HCT116 (cell line): ENCODE results near the gene KIF21B. TPM values are rescaled to one million over a fixed set of nuclear protein-coding genes. Genes with fewer than 3 reads are reported as not detected.

Experiments
- ATAC-seq: fragments of 200-7000 bp; cut with Tn5 transposase; 2 replicates; pipeline ENCODE4 v1.9.1; 2020; ENCODE audit warnings: mild to moderate bottlenecking, moderate library complexity
- BruUV-seq: library from RNA; stranded (reverse); fragments of 400-500 nt; replicated peaks from 2 replicates; lab custom pipeline; 2021; lab: Mats Ljungman, UMichigan
- CTCF ChIA-PET: fragments of 300-600 bp; sonication (Branson Sonifier 250); formaldehyde crosslinking; loops from one replicate; lab custom pipeline; 2021; ENCODE audit warnings: antibody characterized with exemption; lab: Charles Lee
- POLR2A ChIA-PET: fragments of 300-600, 350-600 bp; sonication (Branson Sonifier 250); formaldehyde crosslinking; loops from one replicate; lab custom pipeline; 2021; ENCODE audit warnings: antibody characterized with exemption; lab: Charles Lee
- RAD21 ChIA-PET, 2 experiments: fragments of 300-600 bp; sonication (Branson Sonifier 250); formaldehyde crosslinking; loops; one replicate each; lab custom pipeline; 2023; ENCODE audit warnings: low total read pairs in 2 of 2; ENCODE audit not compliant: uncharacterized antibody in 2 of 2, unreplicated experiment in 2 of 2, low non-redundant PET in 1 of 2; lab: Charles Lee
- DNase-seq: peaks from one replicate; pipeline ENCODE4 v3.0.0-alpha.2; 2010; ENCODE audit warnings: low read depth, low spot score
- H2AFZ ChIP-seq: fragments of 200-600 bp; shearing (Covaris generic), sonication (generic); 2 replicates; pipeline ENCODE4 v1.6.1; 2017; ENCODE audit warnings: low read depth, mixed run types, mixed read lengths, antibody characterized with exemption, low read length; ENCODE audit not compliant: poor library complexity, severe bottlenecking
- H3K27ac ChIP-seq: 2 replicates; pipeline ENCODE4 v1.5.1; 2012; ENCODE audit warnings: low read depth, low read length
- H3K27me3 ChIP-seq: fragments of 200-600 bp; sonication (generic); 2 replicates; pipeline ENCODE4 v1.6.1; 2016; ENCODE audit warnings: mixed run types, low read length, mixed read lengths; ENCODE audit not compliant: insufficient read depth
- H3K36me3 ChIP-seq, 2 experiments: fragments of 200-500 bp in 1 of 2; fragments of 200-600 bp in 1 of 2; sonication (Bioruptor generic) in 1 of 2; sonication (generic) in 1 of 2; 2 replicates each; pipeline versions ENCODE4 v1.5.1 to v1.6.1; 2014 to 2016; ENCODE audit warnings: low read length in 2 of 2, inconsistent platforms in 1 of 2, mixed read lengths in 1 of 2, mixed run types in 1 of 2; ENCODE audit not compliant: insufficient read depth in 2 of 2, control insufficient read depth in 1 of 2
- H3K4me1 ChIP-seq, 2 experiments: fragments of 200-600 bp in 1 of 2; sonication (generic) in 1 of 2; 2 replicates each; pipeline versions ENCODE4 v1.5.1 to v1.6.1; 2012 to 2017; ENCODE audit warnings: low read length in 2 of 2, inconsistent platforms in 1 of 2, mild to moderate bottlenecking in 1 of 2, mixed read lengths in 1 of 2, mixed run types in 1 of 2, moderate library complexity in 1 of 2; ENCODE audit not compliant: insufficient read depth in 2 of 2, control insufficient read depth in 1 of 2
- H3K4me2 ChIP-seq: fragments of 200-600 bp; sonication (generic); 2 replicates; pipeline ENCODE4 v1.6.1; 2017; ENCODE audit warnings: mixed run types, low read length, mixed read lengths
- H3K4me3 ChIP-seq, 2 experiments: fragments of 200-600 bp in 1 of 2; sonication (generic) in 1 of 2; replicated peaks in 1 of 2; 2 replicates each; pipeline ENCODE4 v1.5.1; 2011 to 2016; ENCODE audit warnings: low read length in 2 of 2, control low read depth in 1 of 2, low read depth in 1 of 2, mild to moderate bottlenecking in 1 of 2, mixed read lengths in 1 of 2, mixed run types in 1 of 2
- H3K79me2 ChIP-seq: fragments of 200-600 bp; sonication (generic); 2 replicates; pipeline ENCODE4 v1.6.1; 2017; ENCODE audit warnings: mild to moderate bottlenecking, mixed run types, low read length, moderate library complexity, mixed read lengths; ENCODE audit not compliant: insufficient read depth
- H3K9ac ChIP-seq: fragments of 200-600 bp; sonication (generic); 2 replicates; pipeline ENCODE4 v1.6.1; 2016; ENCODE audit warnings: low read length, mixed read lengths
- H3K9me2 ChIP-seq: fragments of 200-600 bp; sonication (generic), shearing (Covaris generic); 2 replicates; pipeline ENCODE4 v1.6.1; 2017; ENCODE audit warnings: mixed run types, mild to moderate bottlenecking, moderate library complexity; ENCODE audit not compliant: insufficient read depth
- H3K9me3 ChIP-seq, 2 experiments: fragments of 200-500 bp in 1 of 2; fragments of 200-600 bp in 1 of 2; sonication (Bioruptor generic) in 1 of 2; sonication (generic) in 1 of 2; 2 replicates each; pipeline ENCODE4 v1.6.1; 2014 to 2017; ENCODE audit warnings: low read length in 2 of 2, mixed read lengths in 2 of 2, inconsistent platforms in 1 of 2, low read depth in 1 of 2, mild to moderate bottlenecking in 1 of 2, mixed run types in 1 of 2, moderate library complexity in 1 of 2; ENCODE audit not compliant: control insufficient read depth in 1 of 2, insufficient read depth in 1 of 2
- H4K20me1 ChIP-seq: fragments of 200-600 bp; sonication (generic), shearing (Covaris generic); 2 replicates; pipeline ENCODE4 v1.6.1; 2017; ENCODE audit warnings: mixed run types, mild to moderate bottlenecking, moderate library complexity; ENCODE audit not compliant: insufficient read depth
- EGR1 ChIP-seq: IDR thresholded peaks from 2 replicates; pipeline ENCODE4 v1.6.1; 2012; ENCODE audit warnings: low read depth
- ELF1 ChIP-seq: IDR thresholded peaks from 2 replicates; pipeline ENCODE4 v1.6.1; 2012; ENCODE audit warnings: low read depth, borderline replicate concordance
- EZH2phosphoT487 ChIP-seq: fragments of 200-600 bp; IDR thresholded peaks from 2 replicates; pipeline ENCODE4 v1.6.1; 2018; ENCODE audit warnings: antibody characterized with exemption, borderline replicate concordance
- FOSL1 ChIP-seq: IDR thresholded peaks from 2 replicates; pipeline ENCODE4 v1.6.1; 2012; ENCODE audit warnings: low read depth
- RAD21 ChIP-seq: IDR thresholded peaks from 2 replicates; pipeline ENCODE4 v1.6.1; 2012; ENCODE audit warnings: low read depth, mild to moderate bottlenecking
- SP1 ChIP-seq: IDR thresholded peaks from 2 replicates; pipeline ENCODE4 v1.6.1; 2012; ENCODE audit warnings: low read depth
- TCF7L2 ChIP-seq: IDR thresholded peaks from 2 replicates; pipeline ENCODE4 v1.7.0; 2011; ENCODE audit warnings: borderline replicate concordance, inconsistent platforms; ENCODE audit not compliant: insufficient read depth, insufficient read length; ENCODE audit errors: extremely low read depth
- YY1 ChIP-seq: IDR thresholded peaks from 2 replicates; pipeline ENCODE4 v1.6.1; 2011; ENCODE audit warnings: low read length, low read depth, moderate library complexity, mild to moderate bottlenecking; ENCODE audit not compliant: insufficient replicate concordance; ENCODE audit errors: extremely low read depth
- ZNF274 ChIP-seq: fragments of 200-500 bp; sonication (Bioruptor generic); IDR thresholded peaks from 2 replicates; pipeline ENCODE4 v1.6.1; 2014; ENCODE audit warnings: mild to moderate bottlenecking, low read depth, low read length, inconsistent platforms
- intact Hi-C: fragments of 100-400 bp; cut with micrococcal nuclease; formaldehyde crosslinking; loops from 2 replicates; pipeline ENCODE4 v1.10.0; 2022
- total RNA-seq: library from RNA; stranded (reverse); gene quantifications from one replicate; pipeline ENCODE4 v1.2.1, GENCODE V29; 2021; ENCODE audit not compliant: unreplicated experiment
- TF ChIP-seq, protein P1 (sequence below): IDR thresholded peaks from 2 replicates; pipeline ENCODE4 v1.6.1; 2012
- TF ChIP-seq, protein P2 (sequence below): IDR thresholded peaks from 2 replicates; pipeline ENCODE4 v1.6.1; 2011; ENCODE audit warnings: mild to moderate bottlenecking, low read length, moderate library complexity; ENCODE audit not compliant: insufficient replicate concordance; ENCODE audit errors: extremely low read depth
- TF ChIP-seq, protein P3 (sequence below), 3 experiments: fragments of 200-600 bp in 1 of 3; sonication (generic) in 1 of 3; IDR thresholded peaks in 2 of 3; conservative IDR thresholded peaks in 1 of 3; 2 replicates each; pipeline ENCODE4 v1.5.1; 2012 to 2017; ENCODE audit warnings: low read depth in 2 of 3, low read length in 2 of 3, antibody characterized with exemption in 1 of 3, borderline replicate concordance in 1 of 3, control low read depth in 1 of 3, mild to moderate bottlenecking in 1 of 3, mixed read lengths in 1 of 3, mixed run types in 1 of 3, moderate library complexity in 1 of 3; ENCODE audit not compliant: insufficient read depth in 1 of 3

The KIF21B gene
- total RNA-seq, 1 experiment from 2014 or later, result 6.1 TPM

DNA sequence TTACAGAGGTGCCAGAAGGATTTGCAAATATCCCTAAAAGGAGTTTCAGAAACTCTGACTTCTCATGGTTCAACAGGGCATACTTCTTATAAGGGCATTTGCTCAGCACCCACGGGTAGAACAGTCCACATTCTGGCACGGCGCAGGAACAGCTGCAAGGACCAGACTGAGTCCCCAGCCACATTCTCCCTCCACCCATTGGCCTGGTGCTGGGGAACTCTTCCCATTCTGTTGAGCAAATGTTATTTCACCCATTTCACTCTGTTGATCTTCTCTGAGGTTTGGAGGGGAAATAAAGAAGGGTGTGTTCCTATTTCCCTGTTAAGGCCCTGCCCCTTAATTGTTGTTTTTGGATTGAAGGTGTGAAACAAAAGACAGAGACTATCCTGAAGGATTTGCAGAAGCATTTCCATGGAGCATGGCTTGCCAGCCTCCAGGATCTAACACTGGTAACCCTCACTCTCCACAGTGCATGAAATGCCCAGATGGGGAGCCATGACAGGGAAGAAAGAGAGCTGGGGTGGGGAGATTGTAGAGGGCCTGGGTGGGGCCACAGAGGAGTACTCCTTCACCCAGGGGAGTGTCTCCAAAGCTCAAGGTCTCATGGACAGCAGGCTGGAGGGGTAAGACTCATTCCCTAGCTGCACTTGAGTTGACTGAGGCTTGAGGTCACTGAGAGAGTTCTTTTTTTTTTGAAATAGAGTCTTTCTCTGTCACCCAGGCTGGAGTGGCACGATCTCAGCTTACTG is 93.8 kb downstream of the KIF21B start:
- Histone ChIP-seq H2AFZ (no peak overlapping the region), H3K79me2 (no peaks in the 10 kb centered on the region), H3K4me1 (no peaks in the 10 kb centered on the region), H3K4me2 (no peak overlapping the region), H3K4me3 (no peak overlapping the region), H4K20me1 (no peaks in the 10 kb centered on the region), H3K36me3 (no peaks in the 10 kb centered on the region), H3K9me3 (no peaks in the 10 kb centered on the region), H3K27ac (no peak overlapping the region), H3K27me3 (no peaks in the 10 kb centered on the region), H3K9ac (no peak overlapping the region), H3K9me2 (no peaks in the 10 kb centered on the region)
- CTCF ChIA-PET, result no interaction called here
- POLR2A ChIA-PET, result no interaction called here
- RAD21 ChIA-PET, result no interaction called here
- ATAC-seq (no peak), DNase-seq (no peak)
- intact Hi-C loops, result no loop called here
- BruUV-seq, result no TSS peak
- TF ChIP-seq EZH2phosphoT487, result no peak
- TF ChIP-seq, protein P1, sequence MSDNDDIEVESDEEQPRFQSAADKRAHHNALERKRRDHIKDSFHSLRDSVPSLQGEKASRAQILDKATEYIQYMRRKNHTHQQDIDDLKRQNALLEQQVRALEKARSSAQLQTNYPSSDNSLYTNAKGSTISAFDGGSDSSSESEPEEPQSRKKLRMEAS, result no peak
- no peak for TF ChIP-seq YY1
- no peak for TF ChIP-seq FOSL1
- no peak for TF ChIP-seq TCF7L2
- no peak for TF ChIP-seq SP1
- TF ChIP-seq, protein P2, sequence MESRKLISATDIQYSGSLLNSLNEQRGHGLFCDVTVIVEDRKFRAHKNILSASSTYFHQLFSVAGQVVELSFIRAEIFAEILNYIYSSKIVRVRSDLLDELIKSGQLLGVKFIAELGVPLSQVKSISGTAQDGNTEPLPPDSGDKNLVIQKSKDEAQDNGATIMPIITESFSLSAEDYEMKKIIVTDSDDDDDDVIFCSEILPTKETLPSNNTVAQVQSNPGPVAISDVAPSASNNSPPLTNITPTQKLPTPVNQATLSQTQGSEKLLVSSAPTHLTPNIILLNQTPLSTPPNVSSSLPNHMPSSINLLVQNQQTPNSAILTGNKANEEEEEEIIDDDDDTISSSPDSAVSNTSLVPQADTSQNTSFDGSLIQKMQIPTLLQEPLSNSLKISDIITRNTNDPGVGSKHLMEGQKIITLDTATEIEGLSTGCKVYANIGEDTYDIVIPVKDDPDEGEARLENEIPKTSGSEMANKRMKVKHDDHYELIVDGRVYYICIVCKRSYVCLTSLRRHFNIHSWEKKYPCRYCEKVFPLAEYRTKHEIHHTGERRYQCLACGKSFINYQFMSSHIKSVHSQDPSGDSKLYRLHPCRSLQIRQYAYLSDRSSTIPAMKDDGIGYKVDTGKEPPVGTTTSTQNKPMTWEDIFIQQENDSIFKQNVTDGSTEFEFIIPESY, result no peak
- TF ChIP-seq RAD21, result no peak
- no peak for TF ChIP-seq EGR1
- no peak for TF ChIP-seq ZNF274
- TF ChIP-seq, protein P3, sequence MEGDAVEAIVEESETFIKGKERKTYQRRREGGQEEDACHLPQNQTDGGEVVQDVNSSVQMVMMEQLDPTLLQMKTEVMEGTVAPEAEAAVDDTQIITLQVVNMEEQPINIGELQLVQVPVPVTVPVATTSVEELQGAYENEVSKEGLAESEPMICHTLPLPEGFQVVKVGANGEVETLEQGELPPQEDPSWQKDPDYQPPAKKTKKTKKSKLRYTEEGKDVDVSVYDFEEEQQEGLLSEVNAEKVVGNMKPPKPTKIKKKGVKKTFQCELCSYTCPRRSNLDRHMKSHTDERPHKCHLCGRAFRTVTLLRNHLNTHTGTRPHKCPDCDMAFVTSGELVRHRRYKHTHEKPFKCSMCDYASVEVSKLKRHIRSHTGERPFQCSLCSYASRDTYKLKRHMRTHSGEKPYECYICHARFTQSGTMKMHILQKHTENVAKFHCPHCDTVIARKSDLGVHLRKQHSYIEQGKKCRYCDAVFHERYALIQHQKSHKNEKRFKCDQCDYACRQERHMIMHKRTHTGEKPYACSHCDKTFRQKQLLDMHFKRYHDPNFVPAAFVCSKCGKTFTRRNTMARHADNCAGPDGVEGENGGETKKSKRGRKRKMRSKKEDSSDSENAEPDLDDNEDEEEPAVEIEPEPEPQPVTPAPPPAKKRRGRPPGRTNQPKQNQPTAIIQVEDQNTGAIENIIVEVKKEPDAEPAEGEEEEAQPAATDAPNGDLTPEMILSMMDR (IDR thresholded peaks at IDR 0.05 in 2 of 3, conservative IDR thresholded peaks at IDR 0.05 in 1 of 3; ENCODE audit: borderline replicate concordance in 1 of 3, insufficient read depth in 1 of 3, low read depth in 2 of 3, low read length in 2 of 3), result no peak
- TF ChIP-seq ELF1, result no peak
